Measurements from ENCODE around the gene ARPC5. TPM values are rescaled to one million over a fixed set of nuclear protein-coding genes. Genes with fewer than 3 reads are reported as not detected.

The ARPC5 gene
- total RNA-seq, 1 experiment from 2014 or later, result 409 TPM

DNA sequence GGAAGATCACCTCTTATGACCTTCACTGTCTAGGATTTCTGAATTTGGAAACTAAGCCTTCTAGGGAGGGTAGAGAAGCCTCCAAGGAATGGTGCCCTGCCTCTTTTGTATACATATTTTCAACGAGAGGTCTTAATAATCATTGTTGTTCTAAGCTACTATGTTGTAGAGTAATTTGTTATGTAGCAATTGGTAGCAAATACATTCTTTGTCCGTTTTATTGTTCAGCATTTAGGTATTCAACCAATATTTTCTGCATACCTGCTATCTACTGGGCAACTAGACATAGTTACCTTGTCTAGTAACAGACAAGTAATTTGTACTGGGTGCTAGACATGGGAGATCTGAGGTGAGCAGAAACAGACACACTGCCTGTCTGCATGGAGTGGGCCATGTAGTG, 24.6 kb downstream of the ARPC5 start:
- DNase-seq (ENCODE audit: low read depth), result no peak

- DNase-seq (ENCODE audit: low read depth), result peak; percentile 61
These were observed 25.7 kb downstream of the ARPC5 start for GRCh38 chr1:183609759-183610452.

DNA sequence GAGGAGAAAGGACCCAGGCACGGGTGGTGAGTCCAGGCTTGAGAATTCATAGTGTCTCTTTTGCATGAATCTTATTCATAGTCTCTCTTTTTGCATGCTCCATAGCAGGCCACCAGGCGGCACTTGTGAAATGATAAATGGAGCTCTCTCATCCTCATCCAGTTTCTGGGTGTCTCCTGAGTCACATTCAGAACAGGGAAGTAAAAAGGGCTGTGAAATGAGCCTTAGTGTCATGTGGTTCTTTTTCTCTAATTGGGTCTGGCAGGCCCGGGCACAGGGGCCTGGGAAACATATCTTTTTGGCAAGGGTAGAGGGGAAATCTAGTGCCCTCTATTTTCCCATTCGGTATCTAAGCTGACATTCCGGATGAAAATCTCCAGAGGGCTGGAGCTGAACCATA, 26.3 kb downstream of the ARPC5 start:
- peak; percentile 72 for DNase-seq (ENCODE audit: low read depth)

- no peak for DNase-seq (ENCODE audit: low read depth)
These were observed 28.1 kb downstream of the ARPC5 start for GRCh38 chr1:183607322-183607980.

DNA sequence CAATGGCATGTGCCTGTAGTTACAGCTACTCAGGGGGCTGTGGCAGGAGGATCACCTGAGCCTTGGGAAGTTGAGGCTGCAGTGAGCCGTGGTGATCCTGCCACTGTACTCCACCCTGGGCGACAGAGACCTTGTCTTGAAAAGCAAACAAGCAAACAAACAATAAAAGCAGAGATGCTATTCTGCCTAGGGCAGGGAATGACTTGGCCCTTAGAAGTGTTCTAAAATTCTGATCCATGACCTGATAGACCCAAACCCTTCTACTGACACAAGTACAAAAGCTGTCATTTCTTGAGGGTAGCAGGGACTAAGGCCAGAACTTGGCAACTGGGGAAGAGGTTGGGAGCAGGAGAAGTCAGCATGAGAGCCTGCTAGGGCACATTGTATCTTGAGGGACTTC, 29.7 kb downstream of the ARPC5 start:
- no peak for DNase-seq (ENCODE audit: low read depth)

- no peak for DNase-seq (ENCODE audit: low read depth)
These were observed 30.8 kb downstream of the ARPC5 start for GRCh38 chr1:183604815-183605214.

- DNase-seq (ENCODE audit: low read depth), result peak; percentile 97
These were observed 31.4 kb downstream of the ARPC5 start for GRCh38 chr1:183604038-183604808.

- no peak for DNase-seq (ENCODE audit: low read depth)
These were observed 33.1 kb downstream of the ARPC5 start for GRCh38 chr1:183602510-183602909.

DNA sequence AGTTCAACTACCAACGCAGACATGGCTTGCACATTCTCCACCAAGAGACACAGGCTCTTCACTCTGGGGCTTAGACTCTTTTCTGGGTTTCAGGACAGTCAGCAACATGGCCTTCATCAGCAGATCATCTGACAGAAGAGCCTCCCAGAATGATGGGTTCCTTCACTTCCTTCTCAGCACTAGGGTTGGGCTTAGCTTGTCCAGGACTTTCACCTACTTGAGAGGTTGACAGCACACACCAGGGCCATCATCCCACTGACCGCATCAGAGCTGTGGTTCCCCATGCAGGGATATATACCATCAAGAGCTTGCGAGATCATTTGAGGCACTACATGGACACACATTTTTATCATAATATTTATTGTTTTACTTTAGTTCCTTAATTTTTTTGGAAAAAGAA, 34.9 kb downstream of the ARPC5 start:
- no peak for DNase-seq (ENCODE audit: low read depth)

- DNase-seq (ENCODE audit: low read depth), result peak; percentile 80
These were observed 35.4 kb downstream of the ARPC5 start for GRCh38 chr1:183600136-183600535.

DNA sequence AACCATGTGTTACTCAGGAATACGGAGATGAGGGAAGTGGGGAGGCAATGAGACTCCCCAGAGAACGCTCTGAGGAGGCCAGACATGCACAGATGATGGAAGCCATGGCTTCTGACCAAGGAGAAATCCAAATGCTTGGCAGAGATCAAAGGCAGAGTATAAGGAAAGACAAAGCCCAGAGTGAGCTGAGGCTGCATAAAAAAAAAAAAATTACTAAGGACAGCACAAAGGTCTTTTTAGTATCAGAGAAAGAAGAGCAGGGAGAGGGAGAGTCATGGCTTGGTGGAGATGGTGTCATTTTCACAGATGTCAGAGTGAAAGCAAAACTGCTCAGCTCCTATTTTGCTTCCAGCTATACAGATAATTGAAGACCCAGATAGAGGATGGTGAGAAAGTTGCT, 37.2 kb downstream of the ARPC5 start:
- no peak for DNase-seq (ENCODE audit: low read depth)

- DNase-seq (ENCODE audit: low read depth), result peak; percentile 43
These were observed 37.8 kb downstream of the ARPC5 start for GRCh38 chr1:183597656-183598347.

GRCh38 chr1:183596500-183596899, 39.1 kb downstream of the ARPC5 start:
- no peak for DNase-seq (ENCODE audit: low read depth)

- DNase-seq (ENCODE audit: low read depth), result no peak
These were observed 40.0 kb downstream of the ARPC5 start for GRCh38 chr1:183595537-183595936.

GRCh38 chr1:183593356-183593755, 42.2 kb downstream of the ARPC5 start:
- DNase-seq (ENCODE audit: low read depth), result no peak

- DNase-seq (ENCODE audit: low read depth), result no peak
These were observed 42.9 kb downstream of the ARPC5 start for GRCh38 chr1:183592733-183593132.

- DNase-seq (ENCODE audit: low read depth), result peak; percentile 55
These were observed 45.1 kb downstream of the ARPC5 start, which contains the start of gene NCF2 for GRCh38 chr1:183590244-183591191. Gene NCF2, minus strand, starts transcription at chr1:183590459. Its CDS starts 130 bp downstream, at chr1:183590329.

- no peak for DNase-seq (ENCODE audit: low read depth)
These were observed 45.7 kb downstream of the ARPC5 start for GRCh38 chr1:183589874-183590243.

GRCh38 chr1:183589384-183589783, 46.2 kb downstream of the ARPC5 start:
- DNase-seq (ENCODE audit: low read depth), result no peak

- DNase-seq (ENCODE audit: low read depth), result no peak
These were observed 46.8 kb downstream of the ARPC5 start for GRCh38 chr1:183588827-183589226.

DNA sequence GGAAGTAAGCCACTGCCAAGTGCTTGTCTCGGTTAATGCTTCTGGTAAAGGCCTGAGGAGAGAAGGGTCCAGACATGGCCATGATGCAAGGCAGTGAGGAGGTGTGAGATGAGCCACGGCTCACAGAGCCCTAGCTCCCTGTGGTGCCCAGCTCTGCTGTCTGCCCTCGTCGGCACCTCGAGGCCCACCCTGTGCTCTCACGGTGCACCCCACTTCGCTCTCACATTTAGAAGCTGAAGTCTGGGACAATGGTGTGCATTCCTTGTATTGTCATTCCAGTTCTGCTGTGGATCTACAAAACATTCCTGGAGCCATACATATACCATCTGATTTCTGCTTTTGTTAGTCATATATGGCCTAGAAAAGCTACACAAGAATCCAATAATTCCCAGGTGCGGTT, 48.7 kb downstream of the ARPC5 start:
- no peak for DNase-seq (ENCODE audit: low read depth)
